Measurements from ENCODE around the gene MACROH2A1. TPM values are rescaled to one million over a fixed set of nuclear protein-coding genes. Genes with fewer than 3 reads are reported as not detected.

The MACROH2A1 gene
- total and polyA plus RNA-seq, 9 of the 15 experiments (the other 6 are each of a cell fraction or from before 2014, with no cell fraction given) = 44.9 to 289 (median 193) TPM

- TF ChIP-seq AFF4 (CRISPR knock-in tag; IDR thresholded peaks at IDR 0.05) = no peak
- TF ChIP-seq RERE (CRISPR knock-in tag; IDR thresholded peaks at IDR 0.05; ENCODE audit: borderline replicate concordance) = no peak
- no peak for TF ChIP-seq MAFG (tag; conservative IDR thresholded peaks at IDR 0.05)
- TF ChIP-seq ELF4 (CRISPR knock-in tag; IDR thresholded peaks at IDR 0.05) = no peak
- peak; percentile 61; the same call in 1 of the 2 replicates for TF ChIP-seq ESRRA (IDR thresholded peaks at IDR 0.05; ENCODE audit: borderline replicate concordance, low read depth)
- TF ChIP-seq MYC (IDR thresholded peaks at IDR 0.05; ENCODE audit: low read depth, low read length) = 0 out of 2 replicates have a peak, but pooled peaks have one; percentile 20
- no peak for TF ChIP-seq MYC (CRISPR knock-in tag; IDR thresholded peaks at IDR 0.05; ENCODE audit: borderline replicate concordance, low read depth)
- TF ChIP-seq ARID1B (IDR thresholded peaks at IDR 0.05) = peak; percentile 74
- no peak for TF ChIP-seq CREB5 (CRISPR knock-in tag; IDR thresholded peaks at IDR 0.05)
- no peak for TF ChIP-seq ZNF311 (CRISPR knock-in tag; IDR thresholded peaks at IDR 0.05)
- TF ChIP-seq KAT7 (CRISPR knock-in tag; IDR thresholded peaks at IDR 0.05; ENCODE audit: borderline replicate concordance) = no peak
- no peak for TF ChIP-seq ZKSCAN8 (CRISPR knock-in tag; IDR thresholded peaks at IDR 0.05)
- no peak for TF ChIP-seq THAP7 (CRISPR knock-in tag; IDR thresholded peaks at IDR 0.05)
- TF ChIP-seq NFIX (CRISPR knock-in tag; IDR thresholded peaks at IDR 0.05; ENCODE audit: low read depth) = no peak
- no peak for TF ChIP-seq TEAD1 (CRISPR knock-in tag; IDR thresholded peaks at IDR 0.05)
- no peak for TF ChIP-seq SLC30A9 (CRISPR knock-in tag; IDR thresholded peaks at IDR 0.05)
- TF ChIP-seq RCOR1 (IDR thresholded peaks at IDR 0.05; ENCODE audit: borderline replicate concordance in 1 of 2, low read depth in 2 of 2, low read length in 2 of 2) = peak in 1 of 2 experiments; percentile 50; a peak in 2 of 4 replicates
These were observed 38.4 kb upstream of the MACROH2A1 start (continued) for GRCh38 chr5:135437422-135437795.

Data from K562 (cell line).